HEK293 (cell line): ENCODE data around the gene SHBG.

ENCODE experiments used
- CTCF ChIA-PET: fragments of 350-600 bp; formaldehyde crosslinking; extraction: SDS; loops from one replicate; lab custom pipeline; 2021; ENCODE audit warnings: antibody characterized with exemption; lab: Yijun Ruan, JAX
- POLR2A ChIA-PET: fragments of 300-600 bp; formaldehyde crosslinking; extraction: SDS; loops from one replicate; lab custom pipeline; 2020; ENCODE audit warnings: antibody characterized with exemption, inconsistent platforms; lab: Yijun Ruan, JAX
- H3K27ac ChIP-seq: fragments of 200-500 bp; sonication (Bioruptor generic); 2 replicates; pipeline ENCODE4 v1.5.1; 2014; ENCODE audit warnings: low read depth, low read length, control low read depth, inconsistent platforms; ENCODE audit errors: extremely low read depth
- H3K36me3 ChIP-seq, 2 experiments: fragments of 200-500 bp in 1 of 2; sonication (Bioruptor generic) in 1 of 2; 1 replicate in 1 of 2; 2 replicates in 1 of 2; pipeline ENCODE4 v1.5.1; 2014 to 2017; ENCODE audit warnings: inconsistent platforms in 2 of 2, low read length in 2 of 2; ENCODE audit not compliant: control insufficient read depth in 2 of 2, insufficient read depth in 1 of 2
- H3K4me1 ChIP-seq: fragments of 200-500 bp; sonication (Bioruptor generic); 2 replicates; pipeline ENCODE4 v1.5.1; 2014; ENCODE audit warnings: mild to moderate bottlenecking, low read length, inconsistent platforms; ENCODE audit not compliant: control insufficient read depth, insufficient read depth
- H3K4me3 ChIP-seq: 2 replicates; pipeline ENCODE4 v1.5.1; 2011; ENCODE audit warnings: low read depth, mild to moderate bottlenecking, control low read depth, low read length, moderate library complexity
- H3K9me3 ChIP-seq: fragments of 200-500 bp; sonication (Bioruptor generic); 2 replicates; pipeline ENCODE4 v1.5.1; 2014; ENCODE audit warnings: low read depth, low read length, inconsistent platforms; ENCODE audit not compliant: control insufficient read depth, insufficient read depth
- GLI4 ChIP-seq: fragments of 450-650 bp; formaldehyde crosslinking; IDR thresholded peaks from 2 replicates; pipeline ENCODE4 v1.5.1; 2016; ENCODE audit warnings: missing biosample characterization, missing genetic modification characterization
- GLIS1 ChIP-seq: fragments of 450-650 bp; formaldehyde crosslinking; IDR thresholded peaks from 2 replicates; pipeline ENCODE4 v1.5.1; 2016; ENCODE audit warnings: missing biosample characterization, missing genetic modification characterization
- GLIS2 ChIP-seq: fragments of 450-650 bp; formaldehyde crosslinking; IDR thresholded peaks from 2 replicates; pipeline ENCODE4 v1.5.1; 2016; ENCODE audit warnings: missing biosample characterization, missing genetic modification characterization
- KLF7 ChIP-seq: fragments of 450-650 bp; formaldehyde crosslinking; IDR thresholded peaks from 2 replicates; pipeline ENCODE4 v1.5.1; 2016; ENCODE audit warnings: missing biosample characterization, missing genetic modification characterization, borderline replicate concordance
- MYNN ChIP-seq: fragments of 450-650 bp; formaldehyde crosslinking; IDR thresholded peaks from 2 replicates; pipeline ENCODE4 v1.5.1; 2016; ENCODE audit warnings: missing biosample characterization, missing genetic modification characterization, borderline replicate concordance
- PRDM6 ChIP-seq: fragments of 450-650 bp; formaldehyde crosslinking; IDR thresholded peaks from 2 replicates; pipeline ENCODE4 v1.5.1; 2017; ENCODE audit warnings: missing biosample characterization, missing genetic modification characterization
- RBAK ChIP-seq: fragments of 450-650 bp; formaldehyde crosslinking; IDR thresholded peaks from 2 replicates; pipeline ENCODE4 v1.5.1; 2016; ENCODE audit warnings: missing biosample characterization, missing genetic modification characterization
- SP3 ChIP-seq: fragments of 450-650 bp; formaldehyde crosslinking; IDR thresholded peaks from 2 replicates; pipeline ENCODE4 v1.5.1; 2016; ENCODE audit warnings: missing biosample characterization, missing genetic modification characterization
- TCF7L2 ChIP-seq: IDR thresholded peaks from 2 replicates; pipeline ENCODE4 v1.6.1; 2011; ENCODE audit warnings: low read depth, mild to moderate bottlenecking, inconsistent platforms, low read length, moderate library complexity, borderline replicate concordance
- ZBTB6 ChIP-seq: fragments of 450-650 bp; formaldehyde crosslinking; IDR thresholded peaks from 2 replicates; pipeline ENCODE4 v1.5.1; 2017; ENCODE audit warnings: missing biosample characterization, missing genetic modification characterization
- ZFP3 ChIP-seq: fragments of 450-650 bp; formaldehyde crosslinking; IDR thresholded peaks from 2 replicates; pipeline ENCODE4 v1.5.1; 2016; ENCODE audit warnings: low read depth, missing biosample characterization, missing genetic modification characterization
- ZNF112 ChIP-seq: fragments of 450-650 bp; formaldehyde crosslinking; IDR thresholded peaks from 2 replicates; pipeline ENCODE4 v1.5.0; 2017; ENCODE audit warnings: missing biosample characterization, missing genetic modification characterization
- ZNF114 ChIP-seq: fragments of 450-650 bp; formaldehyde crosslinking; IDR thresholded peaks from 2 replicates; pipeline ENCODE4 v1.5.0; 2017; ENCODE audit warnings: missing biosample characterization, missing genetic modification characterization
- ZNF133 ChIP-seq: fragments of 450-650 bp; formaldehyde crosslinking; IDR thresholded peaks from 2 replicates; pipeline ENCODE4 v1.5.1; 2016; ENCODE audit warnings: missing biosample characterization, missing genetic modification characterization
- ZNF146 ChIP-seq: fragments of 450-650 bp; formaldehyde crosslinking; IDR thresholded peaks from 2 replicates; pipeline ENCODE4 v1.5.1; 2016; ENCODE audit warnings: missing biosample characterization, missing genetic modification characterization
- ZNF2 ChIP-seq: fragments of 450-650 bp; formaldehyde crosslinking; IDR thresholded peaks from 2 replicates; pipeline ENCODE4 v1.5.1; 2016; ENCODE audit warnings: missing biosample characterization, missing genetic modification characterization
- ZNF202 ChIP-seq: fragments of 450-650 bp; formaldehyde crosslinking; IDR thresholded peaks from 2 replicates; pipeline ENCODE4 v1.5.1; 2016; ENCODE audit warnings: missing biosample characterization, missing genetic modification characterization, borderline replicate concordance
- ZNF24 ChIP-seq: fragments of 450-650 bp; formaldehyde crosslinking; IDR thresholded peaks from 2 replicates; pipeline ENCODE4 v1.5.1; 2016; ENCODE audit warnings: missing biosample characterization, missing genetic modification characterization
- ZNF292 ChIP-seq: fragments of 450-650 bp; formaldehyde crosslinking; IDR thresholded peaks from 2 replicates; pipeline ENCODE4 v1.5.1; 2016; ENCODE audit warnings: low read depth, missing biosample characterization, missing genetic modification characterization, borderline replicate concordance
- ZNF341 ChIP-seq: fragments of 450-650 bp; formaldehyde crosslinking; IDR thresholded peaks from 2 replicates; pipeline ENCODE4; 2016; ENCODE audit warnings: low read depth, missing biosample characterization, missing genetic modification characterization
- ZNF391 ChIP-seq: fragments of 450-650 bp; formaldehyde crosslinking; IDR thresholded peaks from 2 replicates; pipeline ENCODE4 v1.5.1; 2016; ENCODE audit warnings: low read depth, missing biosample characterization, missing genetic modification characterization, borderline replicate concordance
- ZNF473 ChIP-seq: fragments of 450-650 bp; formaldehyde crosslinking; IDR thresholded peaks from 2 replicates; pipeline ENCODE4 v1.5.1; 2017; ENCODE audit warnings: missing biosample characterization, missing genetic modification characterization
- ZNF514 ChIP-seq: fragments of 450-650 bp; formaldehyde crosslinking; IDR thresholded peaks from 2 replicates; pipeline ENCODE4 v1.5.1; 2016; ENCODE audit warnings: missing biosample characterization, missing genetic modification characterization
- ZNF521 ChIP-seq: fragments of 450-650 bp; formaldehyde crosslinking; IDR thresholded peaks from 2 replicates; pipeline ENCODE4 v1.5.1; 2017; ENCODE audit warnings: missing biosample characterization, mild to moderate bottlenecking, missing genetic modification characterization
- ZNF544 ChIP-seq: fragments of 450-650 bp; formaldehyde crosslinking; IDR thresholded peaks from 2 replicates; pipeline ENCODE4 v1.5.0; 2017; ENCODE audit warnings: missing biosample characterization, missing genetic modification characterization
- ZNF558 ChIP-seq: fragments of 450-650 bp; formaldehyde crosslinking; IDR thresholded peaks from 2 replicates; pipeline ENCODE4 v1.5.1; 2016; ENCODE audit warnings: missing biosample characterization, missing genetic modification characterization
- ZNF623 ChIP-seq: fragments of 450-650 bp; formaldehyde crosslinking; IDR thresholded peaks from 2 replicates; pipeline ENCODE4 v1.5.1; 2016; ENCODE audit warnings: missing biosample characterization, missing genetic modification characterization
- ZNF704 ChIP-seq: fragments of 450-650 bp; formaldehyde crosslinking; IDR thresholded peaks from 2 replicates; pipeline ENCODE4 v1.5.1; 2016; ENCODE audit warnings: missing biosample characterization, missing genetic modification characterization
- ZNF707 ChIP-seq: fragments of 450-650 bp; formaldehyde crosslinking; IDR thresholded peaks from 2 replicates; pipeline ENCODE4 v1.5.1; 2016; ENCODE audit warnings: missing biosample characterization, missing genetic modification characterization
- ZSCAN16 ChIP-seq: fragments of 450-650 bp; formaldehyde crosslinking; IDR thresholded peaks from 2 replicates; pipeline ENCODE4 v1.5.1; 2016; ENCODE audit warnings: missing biosample characterization, missing genetic modification characterization
- TF ChIP-seq, protein P1 (sequence below): fragments of 450-650 bp; formaldehyde crosslinking; IDR thresholded peaks from 2 replicates; pipeline ENCODE4 v1.5.1; 2017; ENCODE audit warnings: missing biosample characterization, mild to moderate bottlenecking, missing genetic modification characterization, moderate library complexity

The SHBG gene

GRCh38 chr17:7582396-7583252 lies 47.3 kb upstream of the SHBG start:
- peak overlapping the region; percentile 86 for H3K4me3 ChIP-seq
- no peak for TF ChIP-seq ZNF623
- no peak for TF ChIP-seq ZNF473 (tag by site-specific recombination)
- no peak for TF ChIP-seq ZNF707
- TF ChIP-seq GLI4 (tag by site-specific recombination), result no peak
- no peak for TF ChIP-seq ZBTB6 (tag by site-specific recombination)
- TF ChIP-seq ZNF341 (tag by site-specific recombination), result peak; percentile 18; the same call in 1 of the 2 replicates
- no peak for TF ChIP-seq ZNF2 (tag by site-specific recombination)
- TF ChIP-seq TCF7L2, result no peak
- no peak for TF ChIP-seq MYNN (tag by site-specific recombination)
- TF ChIP-seq ZNF521 (tag by site-specific recombination), result no peak
- TF ChIP-seq ZNF114 (tag by site-specific recombination), result no peak
- TF ChIP-seq SP3, result no peak
- TF ChIP-seq, protein P1, sequence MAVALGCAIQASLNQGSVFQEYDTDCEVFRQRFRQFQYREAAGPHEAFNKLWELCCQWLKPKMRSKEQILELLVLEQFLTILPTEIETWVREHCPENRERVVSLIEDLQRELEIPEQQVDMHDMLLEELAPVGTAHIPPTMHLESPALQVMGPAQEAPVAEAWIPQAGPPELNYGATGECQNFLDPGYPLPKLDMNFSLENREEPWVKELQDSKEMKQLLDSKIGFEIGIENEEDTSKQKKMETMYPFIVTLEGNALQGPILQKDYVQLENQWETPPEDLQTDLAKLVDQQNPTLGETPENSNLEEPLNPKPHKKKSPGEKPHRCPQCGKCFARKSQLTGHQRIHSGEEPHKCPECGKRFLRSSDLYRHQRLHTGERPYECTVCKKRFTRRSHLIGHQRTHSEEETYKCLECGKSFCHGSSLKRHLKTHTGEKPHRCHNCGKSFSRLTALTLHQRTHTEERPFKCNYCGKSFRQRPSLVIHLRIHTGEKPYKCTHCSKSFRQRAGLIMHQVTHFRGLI (tag by site-specific recombination), result no peak
- no peak for TF ChIP-seq ZNF24 (tag by site-specific recombination)
- TF ChIP-seq PRDM6 (tag by site-specific recombination), result no peak
- peak; percentile 8; the same call in 1 of the 2 replicates for TF ChIP-seq ZNF146 (tag by site-specific recombination)
- TF ChIP-seq GLIS2, result peak; percentile 57; the same call in 1 of the 2 replicates
- no peak for TF ChIP-seq ZNF133 (tag by site-specific recombination)
- TF ChIP-seq ZNF544, result no peak
- no peak for TF ChIP-seq ZSCAN16 (tag by site-specific recombination)
- no peak for TF ChIP-seq RBAK (tag by site-specific recombination)
- no peak for TF ChIP-seq ZNF391
- TF ChIP-seq KLF7, result no peak
- no peak for TF ChIP-seq ZFP3 (tag by site-specific recombination)
- TF ChIP-seq ZNF704, result no peak
- no peak for TF ChIP-seq ZNF112 (tag by site-specific recombination)
- no peak for TF ChIP-seq ZNF514 (tag by site-specific recombination)
- TF ChIP-seq ZNF202 (tag by site-specific recombination), result no peak
- peak; percentile 98 for TF ChIP-seq GLIS1 (tag by site-specific recombination)
- TF ChIP-seq ZNF292 (tag by site-specific recombination), result no peak
- no peak for TF ChIP-seq ZNF558 (tag by site-specific recombination)
- H3K36me3 ChIP-seq, result peaks cover 5 to 61% of the 10 kb centered on the region in 2 experiments; a peak in 2 of 3 replicates
- H3K4me1 ChIP-seq, result peaks cover 8% of the 10 kb centered on the region; the same call in 1 of the 2 replicates
- H3K27ac ChIP-seq, result peak overlapping the region; percentile 95
- H3K9me3 ChIP-seq, result no peaks in the 10 kb centered on the region
- POLR2A ChIA-PET, result interaction anchor here (1.0 to 5.5 kb wide), 16 partner anchors 9 to 253 kb away, joined by 3 to 98 read pairs (median 8); partner anchors contain the start of genes DNAH2, FXR2, NEURL4 and POLR2A
- CTCF ChIA-PET, result interaction anchor here (0.7 to 2.7 kb wide), 4 partner anchors 12 to 223 kb away, joined by 3 to 18 read pairs (median 4); partner anchors contain the start of genes TP53 and WRAP53
